A673 (cell line): ENCODE measurements around the gene PROCR.

ENCODE experiments used
- CTCF ChIP-seq: fragments of 300-800, 200-600 bp; sonication (generic); conservative IDR thresholded peaks from 2 replicates; pipeline ENCODE4 v1.5.1; 2017; ENCODE audit warnings: low read depth, mild to moderate bottlenecking, antibody characterized with exemption, low read length, moderate library complexity, mixed read lengths
- EZH2 ChIP-seq: fragments of 200-600 bp; sonication (generic); IDR thresholded peaks from 2 replicates; pipeline ENCODE4 v1.6.1; 2017; ENCODE audit warnings: borderline replicate concordance, low read depth, mild to moderate bottlenecking, mixed read lengths, antibody characterized with exemption, low read length; ENCODE audit not compliant: poor library complexity, severe bottlenecking

- TF ChIP-seq EZH2 (no peak), CTCF (no peak)
Observed at GRCh38 chr20:35187584-35188190, 15.8 kb downstream of the PROCR start.
